Common myeloid progenitor, CD34-positive (primary cell): Measurements from ENCODE around the gene SPATA1.
"Not testable (repeated sequence)": the region's sequence is repeated elsewhere in the genome, so short reads cannot be mapped to it uniquely, and the experiment has no call there.

ENCODE experiments used
- CTCF ChIA-PET: fragments of 350-600 bp; sonication (Branson Sonifier 250); formaldehyde crosslinking; loops from one replicate; lab custom pipeline; 2021; ENCODE audit warnings: antibody characterized with exemption; lab: Charles Lee
- POLR2A ChIA-PET: fragments of 350-600 bp; sonication (Branson Sonifier 250); formaldehyde crosslinking; loops from one replicate; lab custom pipeline; 2021; ENCODE audit warnings: antibody characterized with exemption; lab: Charles Lee
- DNase-seq, 3 donors: peaks; one replicate each; pipeline versions ENCODE4 v3.0.0 to v3.0.0-alpha.2; 2013
- H3K27ac ChIP-seq, 2 experiments: 1 replicate in 1 of 2; 2 replicates in 1 of 2; pipeline ENCODE4 v1.7.0; 2013; ENCODE audit warnings: inconsistent platforms in 2 of 2, low read length in 2 of 2, mild to moderate bottlenecking in 2 of 2, low read depth in 1 of 2, moderate library complexity in 1 of 2; ENCODE audit not compliant: severe bottlenecking in 2 of 2, insufficient read depth in 1 of 2, poor library complexity in 1 of 2
- H3K27me3 ChIP-seq, 5 experiments: replicated peaks in 2 of 5; 1 replicate in 3 of 5; 2 replicates in 2 of 5; pipeline versions ENCODE4 v1.6.1 to v1.7.0; 2013; ENCODE audit warnings: low read length in 4 of 5, mild to moderate bottlenecking in 2 of 5, moderate library complexity in 2 of 5, inconsistent platforms in 1 of 5; ENCODE audit not compliant: insufficient read depth in 5 of 5, control insufficient read depth in 4 of 5
- H3K36me3 ChIP-seq, 4 experiments: 1 replicate in 2 of 4; 2 replicates in 2 of 4; pipeline versions ENCODE4 v1.6.1 to v1.7.0; 2013; ENCODE audit warnings: low read length in 3 of 4, control low read depth in 1 of 4, mild to moderate bottlenecking in 1 of 4; ENCODE audit not compliant: control insufficient read depth in 4 of 4, insufficient read depth in 4 of 4
- H3K4me1 ChIP-seq, 4 experiments: 1 replicate in 3 of 4; 2 replicates in 1 of 4; pipeline versions ENCODE4 v1.6.1 to v1.7.1; 2013; ENCODE audit warnings: low read length in 3 of 4, mild to moderate bottlenecking in 3 of 4, control low read depth in 1 of 4, inconsistent platforms in 1 of 4, moderate library complexity in 1 of 4; ENCODE audit not compliant: control insufficient read depth in 4 of 4, insufficient read depth in 4 of 4; ENCODE audit errors: control extremely low read depth in 1 of 4
- H3K4me3 ChIP-seq, 7 experiments: 1 replicate in 4 of 7; 2 replicates in 3 of 7; pipeline versions ENCODE4 v1.5.1 to v1.7.0; 2013; ENCODE audit warnings: mild to moderate bottlenecking in 7 of 7, low read length in 6 of 7, moderate library complexity in 6 of 7, inconsistent platforms in 2 of 7, low read depth in 2 of 7, control low read depth in 1 of 7; ENCODE audit not compliant: insufficient read depth in 4 of 7, control insufficient read depth in 1 of 7; ENCODE audit errors: extremely low read depth in 1 of 7
- H3K9me3 ChIP-seq, 5 experiments: 1 replicate in 4 of 5; 2 replicates in 1 of 5; pipeline versions ENCODE4 v1.6.1 to v1.7.1; 2013; ENCODE audit warnings: low read length in 4 of 5, mild to moderate bottlenecking in 2 of 5, inconsistent platforms in 1 of 5, low read depth in 1 of 5, moderate library complexity in 1 of 5; ENCODE audit not compliant: control insufficient read depth in 4 of 5, insufficient read depth in 2 of 5; ENCODE audit errors: control extremely low read depth in 1 of 5
- WGBS: methylation state at CpG from one replicate; pipeline ENCODE4 v1.1.5; 2013; ENCODE audit not compliant: insufficient coverage; 5-methylcytosine and 5-hydroxymethylcytosine counted together

SPATA1 gene

GRCh38 chr1:84497631-84498275 lies 8.4 kb upstream of the SPATA1 start:
- no peaks in the 10 kb centered on the region for H3K27me3 ChIP-seq
- H3K4me3 ChIP-seq, result no peak overlapping the region
- peak in 2 of 3 donors; percentile 59 to 63 for DNase-seq
- peaks cover 25 to 78% (median 47%) of the 10 kb centered on the region in 4 experiments for H3K36me3 ChIP-seq
- ChIA-PET POLR2A (no interaction called here), CTCF (no interaction called here)
- H3K4me1 ChIP-seq, result peaks cover 0 to 8% (median under 1%) of the 10 kb centered on the region in 4 experiments
- WGBS, result no CpG with 5 or more reads among the region's 2 CpGs
- H3K9me3 ChIP-seq, result no peaks in the 10 kb centered on the region
- no peak overlapping the region for H3K27ac ChIP-seq

- no peaks in the 10 kb centered on the region for H3K27me3 ChIP-seq
- peaks cover 7 to 33% (median 24%) of the 10 kb centered on the region in 4 experiments for H3K4me1 ChIP-seq
- DNase-seq, result no peak
- no peak overlapping the region for H3K27ac ChIP-seq
- ChIA-PET POLR2A (interaction anchor here (0.6 kb wide), 1 partner anchor 18 kb away, joined by 4 read pairs; no protein-coding TSS in a partner anchor), CTCF (interaction anchor here (1.0 to 4.1 kb wide), 3 partner anchors 13 to 40 kb away, joined by 4 to 21 read pairs (median 5); partner anchors contain the start of gene RPF1)
- H3K9me3 ChIP-seq, result no peaks in the 10 kb centered on the region
- no peak overlapping the region for H3K4me3 ChIP-seq
- 82% methylated on average over 5 of the region's 5 CpGs for WGBS
- H3K36me3 ChIP-seq, result peaks cover 12 to 32% (median 21%) of the 10 kb centered on the region in 4 experiments
Observed at GRCh38 chr1:84502927-84503326, 3.3 kb upstream of the SPATA1 start.

- H3K27ac ChIP-seq, result peak overlapping the region; percentile 55 to 93
- CTCF ChIA-PET, result interaction anchor here (0.9 to 4.1 kb wide), 5 partner anchors 10 to 63 kb away, joined by 3 to 21 read pairs (median 5); partner anchors contain the start of gene RPF1
- peak in 2 of 3 donors; percentile 26 to 39 for DNase-seq
- 3% methylated on average over 9 of the region's 17 CpGs for WGBS
- H3K27me3 ChIP-seq, result no peaks in the 10 kb centered on the region
- H3K36me3 ChIP-seq, result peaks cover 5 to 18% (median 11%) of the 10 kb centered on the region in 4 experiments
- H3K4me1 ChIP-seq, result peaks cover 8 to 34% (median 23%) of the 10 kb centered on the region in 4 experiments
- POLR2A ChIA-PET, result interaction anchor here (1.4 kb wide), 1 partner anchor 361 kb away, joined by 5 read pairs; the partner anchor contains the start of gene PRKACB
- H3K9me3 ChIP-seq, result peaks cover 0 to 6% (median 3%) of the 10 kb centered on the region in 5 experiments
- peak overlapping the region in 6 of 7 experiments; percentile 84 to 98 (median 94) for H3K4me3 ChIP-seq
Observed at GRCh38 chr1:84504580-84505492, 1.4 kb upstream of the SPATA1 start.

- Histone ChIP-seq H3K4me1 (peaks cover 8 to 34% (median 23%) of the 10 kb centered on the region in 4 experiments), H3K36me3 (peaks cover 3 to 14% (median 7%) of the 10 kb centered on the region in 4 experiments), H3K4me3 (peak overlapping the region; percentile 84 to 98 (median 94)), H3K27me3 (no peaks in the 10 kb centered on the region), H3K27ac (peak overlapping the region; percentile 55 to 93), H3K9me3 (peaks cover 0 to 12% (median 3%) of the 10 kb centered on the region in 5 experiments)
- under 1% methylated on average over 47 of the region's 47 CpGs for WGBS
- ChIA-PET CTCF (interaction anchor here (0.8 to 4.1 kb wide), 7 partner anchors 12 to 358 kb away, joined by 3 to 21 read pairs (median 4); partner anchors contain the start of gene RPF1), POLR2A (interaction anchor here (1.2 to 1.6 kb wide), 4 partner anchors 36 to 362 kb away, joined by 3 to 6 read pairs (median 4); partner anchors contain the start of genes CTBS and PRKACB)
- DNase-seq, result no peak
Observed at GRCh38 chr1:84505493-84506001, 639 bp upstream of the SPATA1 start.

GRCh38 chr1:84506729-84507453 lies 705 bp downstream of the SPATA1 start:
- 9% methylated on average over 11 of the region's 26 CpGs for WGBS
- CTCF ChIA-PET, result interaction anchor here (1.3 to 4.1 kb wide), 5 partner anchors 27 to 113 kb away, joined by 3 to 21 read pairs (median 5); partner anchors contain the start of gene RPF1
- Histone ChIP-seq H3K36me3 (peaks cover 0 to 11% (median 0%) of the 10 kb centered on the region in 4 experiments), H3K27ac (peak overlapping the region; percentile 86 to 93), H3K4me1 (peaks cover 8 to 33% (median 23%) of the 10 kb centered on the region in 4 experiments), H3K27me3 (no peaks in the 10 kb centered on the region), H3K4me3 (peak overlapping the region; percentile 84 to 98 (median 94)), H3K9me3 (peaks cover 0 to 12% (median 3%) of the 10 kb centered on the region in 5 experiments)
- POLR2A ChIA-PET, result interaction anchor here (1.0 to 1.6 kb wide), 6 partner anchors 24 to 363 kb away, joined by 3 to 6 read pairs (median 4); partner anchors contain the start of genes CTBS and PRKACB
- peak; percentile 11 to 96 (median 28) for DNase-seq

- Histone ChIP-seq H3K9me3 (peaks cover 0 to 12% (median 3%) of the 10 kb centered on the region in 5 experiments), H3K4me1 (peaks cover 8 to 33% (median 22%) of the 10 kb centered on the region in 4 experiments), H3K27ac (peak overlapping the region in 1 of 2 experiments; percentile 93), H3K4me3 (peak overlapping the region in 2 of 7 experiments; percentile 35 to 93)
- 96% methylated on average over 11 of the region's 14 CpGs for WGBS
- H3K36me3 ChIP-seq, H3K27me3 ChIP-seq, POLR2A ChIA-PET, CTCF ChIA-PET: not testable (repeated sequence)
- peak in 2 of 3 donors; percentile 21 to 40 for DNase-seq
Observed at GRCh38 chr1:84507887-84508286, 1.7 kb downstream of the SPATA1 start.
